Measurements from ENCODE around the gene SKOR1.

Gene SKOR1

GRCh38 chr15:67832031-67832551, 6.8 kb downstream of the SKOR1 start:
- DNase-seq (ENCODE audit: low read depth) = no peak

GRCh38 chr15:67832897-67833709, 7.8 kb downstream of the SKOR1 start:
- no peak for DNase-seq (ENCODE audit: low read depth)

DNA sequence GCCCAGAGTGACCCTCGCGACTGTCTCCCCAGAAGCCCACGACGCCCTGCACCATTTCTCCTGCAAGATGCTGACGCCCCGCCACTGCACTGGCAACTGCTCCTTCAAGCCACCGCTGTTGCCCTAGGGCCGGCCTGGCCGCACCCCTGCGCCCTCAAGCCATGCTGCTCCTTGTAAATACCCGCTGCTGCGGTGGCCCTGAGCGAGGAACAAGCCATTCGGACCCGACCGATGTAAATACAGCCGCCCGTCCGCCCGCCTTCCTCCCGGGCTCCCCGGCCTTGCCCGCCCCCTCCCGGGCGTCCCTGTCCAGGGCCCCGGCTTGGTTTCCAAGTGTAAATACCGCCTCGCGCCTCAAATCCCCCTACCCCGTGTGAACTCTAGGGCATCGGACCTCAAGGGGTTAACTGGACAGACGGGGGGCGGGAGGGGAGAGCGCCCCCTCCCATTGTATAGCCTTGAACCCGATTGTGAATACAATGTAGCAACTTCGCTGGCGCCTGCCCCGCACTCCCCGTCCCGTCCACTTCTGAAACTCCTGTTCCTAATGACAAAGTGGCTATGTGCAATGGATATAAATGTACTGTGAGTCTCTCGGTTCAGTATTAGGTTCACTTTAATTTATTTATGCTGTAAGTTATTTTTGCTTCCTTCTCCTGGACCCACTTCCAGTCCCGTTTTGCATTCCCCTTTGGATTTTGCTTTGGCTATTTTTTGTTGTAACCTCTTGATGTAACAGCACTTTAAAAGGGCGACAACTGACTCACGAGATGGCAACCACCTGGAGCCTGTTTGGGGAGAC, 8.6 kb downstream of the SKOR1 start:
- DNase-seq (ENCODE audit: low read depth) = no peak

- no peak for DNase-seq (ENCODE audit: low read depth)
Measured at GRCh38 chr15:67834581-67835296, 9.4 kb downstream of the SKOR1 start.

DNA sequence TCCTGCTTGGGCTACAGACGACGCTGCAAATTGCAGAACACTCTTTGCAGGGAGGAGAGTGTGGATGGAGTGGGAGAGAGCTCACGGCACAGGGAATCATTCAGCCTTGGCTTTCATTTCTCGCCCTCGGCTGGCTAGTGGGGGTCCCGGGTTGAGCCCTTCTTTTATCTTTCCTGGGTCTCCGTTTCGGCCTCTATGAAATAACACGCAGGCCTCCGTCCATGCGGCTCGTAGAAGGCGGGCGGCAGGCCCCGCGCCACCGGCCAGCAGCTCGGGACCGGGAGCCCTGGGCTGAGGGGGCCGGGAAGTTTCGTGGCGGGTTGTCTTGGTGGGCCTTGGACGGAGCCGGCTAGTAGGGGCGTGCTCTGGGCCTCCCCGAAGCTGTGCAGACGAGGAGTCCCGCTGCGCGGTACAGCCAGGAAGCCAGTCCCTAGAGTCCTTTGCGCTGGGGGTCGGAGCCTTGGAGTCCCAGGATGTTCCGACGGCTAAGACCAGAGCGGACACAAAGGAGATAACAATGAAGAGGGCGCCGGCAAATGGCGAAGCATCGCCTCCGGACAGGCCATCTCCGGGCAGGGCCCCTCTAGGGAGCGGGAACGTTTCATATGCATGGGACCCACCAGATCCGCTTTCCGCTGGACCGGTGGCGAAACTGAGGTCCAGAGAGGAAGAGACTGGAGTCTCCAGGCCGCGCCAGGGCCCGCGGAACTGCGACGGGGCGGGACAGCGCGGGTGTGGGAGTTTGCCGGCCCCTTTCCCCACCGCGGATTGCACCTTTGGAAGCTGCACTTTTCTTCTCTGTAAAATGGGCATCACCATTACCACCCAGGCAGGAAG, 10.2 kb downstream of the SKOR1 start:
- no peak for DNase-seq (ENCODE audit: low read depth)

GRCh38 chr15:67836134-67836455, 10.8 kb downstream of the SKOR1 start:
- DNase-seq (ENCODE audit: low read depth) = no peak

GRCh38 chr15:67836477-67836876, 11.2 kb downstream of the SKOR1 start:
- DNase-seq (ENCODE audit: low read depth) = no peak

GRCh38 chr15:67836955-67837354, 11.6 kb downstream of the SKOR1 start:
- no peak for DNase-seq (ENCODE audit: low read depth)

GRCh38 chr15:67838789-67839332, 13.6 kb downstream of the SKOR1 start:
- DNase-seq (ENCODE audit: low read depth) = no peak

DNA sequence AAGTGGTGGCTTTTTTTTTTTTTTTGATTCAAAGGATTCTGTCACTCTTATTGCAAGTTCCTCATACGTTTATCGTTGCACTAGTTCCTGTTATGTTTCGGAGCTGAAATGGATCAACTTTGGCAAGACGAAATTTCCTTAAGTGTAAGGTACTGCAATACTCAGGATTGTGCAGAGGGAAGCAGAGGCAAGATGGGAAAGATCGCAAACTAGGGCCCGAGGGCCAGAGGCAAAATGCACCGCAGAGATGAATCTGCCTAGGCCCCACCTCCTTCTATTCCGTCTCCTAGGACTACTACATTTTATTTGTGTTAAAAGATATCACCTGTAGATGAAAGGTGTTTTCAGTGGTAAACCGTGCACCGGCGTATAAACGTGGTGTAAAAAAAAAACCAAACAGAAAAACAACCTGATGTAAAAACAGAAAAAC, 14.2 kb downstream of the SKOR1 start:
- no peak for DNase-seq (ENCODE audit: low read depth)

- peak; percentile 92 for DNase-seq (ENCODE audit: low read depth)
Measured at GRCh38 chr15:67839929-67840748, 14.8 kb downstream of the SKOR1 start, which contains the start of gene RNU6-1. Gene RNU6-1, minus strand, starts transcription at chr15:67840045.

GRCh38 chr15:67840749-67841512, 15.6 kb downstream of the SKOR1 start:
- no peak for DNase-seq (ENCODE audit: low read depth)

DNA sequence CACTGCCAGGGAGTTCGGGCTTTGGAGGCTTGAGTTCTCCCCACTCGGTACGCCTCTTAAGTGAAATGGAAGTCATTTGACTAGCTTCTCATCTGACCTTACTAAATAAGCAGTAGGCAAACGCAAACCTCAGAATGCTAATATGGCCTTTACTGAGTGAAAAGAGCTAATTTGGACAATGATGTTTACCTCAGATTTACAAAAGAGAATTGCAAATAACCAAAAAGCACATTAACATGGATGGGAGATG, 16.1 kb downstream of the SKOR1 start:
- no peak for DNase-seq (ENCODE audit: low read depth)

GRCh38 chr15:67843092-67843501, 17.8 kb downstream of the SKOR1 start:
- DNase-seq (ENCODE audit: low read depth) = no peak

DNA sequence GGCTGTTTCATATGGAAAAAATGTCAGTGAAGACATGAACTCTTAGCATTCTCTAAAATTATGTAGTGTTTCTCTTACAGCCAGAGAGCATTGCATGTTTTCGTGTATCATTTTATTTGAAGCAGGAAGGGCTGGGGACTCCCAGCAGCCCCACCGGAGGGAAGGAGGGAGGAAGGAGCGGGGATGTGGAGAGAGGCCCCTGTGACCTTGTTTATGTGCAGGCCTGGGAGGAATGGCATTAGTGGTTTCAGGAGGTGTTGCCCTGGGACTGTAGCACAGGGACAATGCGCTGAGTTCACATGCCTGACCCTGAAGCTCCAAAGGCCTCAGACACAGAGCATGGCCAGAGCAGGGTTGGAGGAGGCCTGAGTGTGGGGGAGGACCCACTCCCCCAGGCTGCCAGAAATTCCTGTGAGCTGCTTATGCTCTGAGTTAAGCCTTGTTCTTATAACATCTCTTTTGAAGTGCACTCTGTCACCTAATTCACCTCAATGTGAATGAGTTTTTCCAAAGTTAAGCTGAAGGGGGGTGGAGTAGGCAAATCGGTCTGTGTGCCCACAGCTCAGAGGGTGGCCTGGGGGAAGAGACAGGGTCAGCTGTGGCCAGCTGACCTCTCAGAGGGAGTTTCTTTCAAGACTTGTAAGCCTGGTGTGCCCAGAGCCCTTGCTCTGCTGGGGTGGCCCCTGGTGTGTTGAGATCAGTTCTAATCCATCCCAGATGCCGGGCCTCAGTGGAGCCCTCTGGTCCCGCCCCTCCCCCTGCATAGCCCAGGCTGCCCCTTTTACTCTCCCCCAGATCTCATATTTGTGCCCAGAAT, 18.5 kb downstream of the SKOR1 start:
- DNase-seq (ENCODE audit: low read depth) = no peak

- DNase-seq (ENCODE audit: low read depth) = no peak
Measured at GRCh38 chr15:67845974-67846373, 20.7 kb downstream of the SKOR1 start.

- no peak for DNase-seq (ENCODE audit: low read depth)
Measured at GRCh38 chr15:67849538-67849937, 24.2 kb downstream of the SKOR1 start.

DNA sequence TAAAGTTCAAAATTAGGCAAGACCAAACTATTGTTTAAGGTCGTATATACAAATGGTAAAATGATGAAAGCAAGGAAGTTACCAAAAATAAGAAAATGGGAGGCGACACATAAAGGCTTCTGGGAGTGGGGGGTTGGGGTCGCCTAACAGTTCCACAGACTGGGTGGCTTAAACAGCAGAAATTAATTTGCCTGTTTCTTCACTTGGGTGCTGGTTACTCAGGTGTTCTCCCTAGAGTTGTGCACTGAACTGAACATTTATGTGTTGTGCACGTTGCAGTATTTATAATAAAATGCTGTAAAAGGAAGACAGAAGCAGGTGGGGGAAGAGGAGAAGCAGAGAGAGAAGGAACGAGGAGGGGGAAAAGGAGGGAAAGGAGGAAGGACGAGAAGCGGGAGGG, 25.0 kb downstream of the SKOR1 start:
- DNase-seq (ENCODE audit: low read depth) = no peak

DNA sequence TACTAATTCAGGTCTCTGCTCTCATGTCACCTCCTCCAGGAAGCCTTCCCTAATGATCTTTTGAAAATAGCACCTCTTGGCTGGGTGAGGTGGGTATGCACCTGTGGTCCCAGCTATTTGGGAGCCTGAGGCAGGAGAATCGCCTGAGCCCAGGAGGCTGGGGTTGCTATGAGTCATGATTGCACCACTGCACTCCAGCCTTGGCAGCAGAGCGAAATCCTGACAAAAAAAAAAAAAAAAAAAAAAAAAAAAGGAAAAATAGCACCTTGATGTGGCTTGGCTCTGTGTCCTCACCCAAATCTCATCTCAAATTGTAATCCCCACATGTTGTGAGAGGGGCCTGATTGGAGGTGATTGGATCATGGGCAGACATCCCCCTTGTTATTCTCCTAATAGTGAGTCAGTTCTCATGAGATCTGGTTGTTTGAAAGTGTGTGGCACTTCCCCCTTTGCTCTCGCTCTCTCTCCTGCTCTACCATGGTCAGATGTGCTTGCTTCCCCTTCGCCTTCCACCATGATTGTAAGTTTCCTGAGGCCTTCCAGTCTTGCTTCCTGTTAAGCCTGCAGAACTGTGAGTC, 25.8 kb downstream of the SKOR1 start:
- no peak for DNase-seq (ENCODE audit: low read depth)

Measured in stimulated activated CD8-positive, alpha-beta memory T cell treated with anti-CD3 and anti-CD28 coated beads, Interleukin-12 subunit alpha, Interleukin-12 subunit beta, amount 100 ng/mL, for 4 hours (primary cell).